ENCODE measurements around the gene CDK9.

GRCh38 chr9:127838375-127839078 is 52.7 kb downstream of the CDK9 start:
- TF ChIP-seq, protein P1, sequence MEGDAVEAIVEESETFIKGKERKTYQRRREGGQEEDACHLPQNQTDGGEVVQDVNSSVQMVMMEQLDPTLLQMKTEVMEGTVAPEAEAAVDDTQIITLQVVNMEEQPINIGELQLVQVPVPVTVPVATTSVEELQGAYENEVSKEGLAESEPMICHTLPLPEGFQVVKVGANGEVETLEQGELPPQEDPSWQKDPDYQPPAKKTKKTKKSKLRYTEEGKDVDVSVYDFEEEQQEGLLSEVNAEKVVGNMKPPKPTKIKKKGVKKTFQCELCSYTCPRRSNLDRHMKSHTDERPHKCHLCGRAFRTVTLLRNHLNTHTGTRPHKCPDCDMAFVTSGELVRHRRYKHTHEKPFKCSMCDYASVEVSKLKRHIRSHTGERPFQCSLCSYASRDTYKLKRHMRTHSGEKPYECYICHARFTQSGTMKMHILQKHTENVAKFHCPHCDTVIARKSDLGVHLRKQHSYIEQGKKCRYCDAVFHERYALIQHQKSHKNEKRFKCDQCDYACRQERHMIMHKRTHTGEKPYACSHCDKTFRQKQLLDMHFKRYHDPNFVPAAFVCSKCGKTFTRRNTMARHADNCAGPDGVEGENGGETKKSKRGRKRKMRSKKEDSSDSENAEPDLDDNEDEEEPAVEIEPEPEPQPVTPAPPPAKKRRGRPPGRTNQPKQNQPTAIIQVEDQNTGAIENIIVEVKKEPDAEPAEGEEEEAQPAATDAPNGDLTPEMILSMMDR (IDR thresholded peaks at IDR 0.05) = no peak
- TF ChIP-seq POLR2A (IDR thresholded peaks at IDR 0.05) = no peak
